Neural cell (in vitro differentiated cells): ENCODE data around the gene ZCCHC17. TPM values are rescaled to one million over a fixed set of nuclear protein-coding genes. Genes with fewer than 3 reads are reported as not detected.

ENCODE experiments used
- H2AFZ ChIP-seq: fragments of 200-600, 300-800 bp; sonication (generic), shearing (Covaris generic); 2 replicates; pipeline ENCODE4 v1.6.0; 2014; ENCODE audit warnings: low read depth, mild to moderate bottlenecking, antibody characterized with exemption, low read length, moderate library complexity
- H3F3A ChIP-seq: fragments of 200-600 bp; shearing (Covaris generic); 2 replicates; pipeline ENCODE4 v1.6.1; 2016; ENCODE audit warnings: mild to moderate bottlenecking, moderate library complexity, mixed read lengths, antibody characterized with exemption, low read length; ENCODE audit not compliant: insufficient read depth, poor library complexity, severe bottlenecking
- H3K27ac ChIP-seq: fragments of 200-600, 300-800 bp; sonication (generic), shearing (Covaris generic); 2 replicates; pipeline ENCODE4 v1.5.1; 2014; ENCODE audit warnings: mild to moderate bottlenecking, low read length, moderate library complexity
- H3K27me3 ChIP-seq: fragments of 300-800, 200-600 bp; sonication (generic), shearing (Covaris generic); 2 replicates; pipeline ENCODE4 v1.6.0; 2014; ENCODE audit warnings: mild to moderate bottlenecking, low read depth, low read length, moderate library complexity; ENCODE audit not compliant: insufficient read depth
- H3K36me3 ChIP-seq: fragments of 300-800, 200-600 bp; sonication (generic), shearing (Covaris generic); 2 replicates; pipeline ENCODE4 v1.5.1; 2014; ENCODE audit warnings: mild to moderate bottlenecking, antibody characterized with exemption, low read length, moderate library complexity; ENCODE audit not compliant: insufficient read depth
- H3K4me2 ChIP-seq: fragments of 300-800, 200-600 bp; sonication (generic), shearing (Covaris generic); 2 replicates; pipeline ENCODE4 v1.6.0; 2014; ENCODE audit warnings: mild to moderate bottlenecking, low read length
- H3K4me3 ChIP-seq: fragments of 300-800, 200-600 bp; sonication (generic), shearing (Covaris generic); 2 replicates; pipeline ENCODE4 v1.5.1; 2014; ENCODE audit warnings: mild to moderate bottlenecking, low read length, moderate library complexity
- H3K79me2 ChIP-seq: fragments of 200-600 bp; shearing (Covaris generic); replicated peaks from 2 replicates; pipeline ENCODE4 v1.6.0; 2014; ENCODE audit warnings: mild to moderate bottlenecking, low read length, moderate library complexity; ENCODE audit not compliant: insufficient read depth
- H3K9ac ChIP-seq: fragments of 300-800, 200-600 bp; sonication (generic), shearing (Covaris generic); 2 replicates; pipeline ENCODE4 v1.6.1; 2016; ENCODE audit warnings: mild to moderate bottlenecking, low read length, mixed read lengths
- H3K9me2 ChIP-seq: fragments of 200-600 bp; shearing (Covaris generic); 2 replicates; pipeline ENCODE4 v1.6.1; 2016; ENCODE audit warnings: mild to moderate bottlenecking, low read length, mixed read lengths; ENCODE audit not compliant: insufficient read depth
- H3K9me3 ChIP-seq: fragments of 200-600, 300-800 bp; sonication (generic), shearing (Covaris generic); 2 replicates; pipeline ENCODE4 v1.6.1; 2016; ENCODE audit warnings: mild to moderate bottlenecking, mixed run types, low read length, moderate library complexity, mixed read lengths
- H4K20me1 ChIP-seq: fragments of 200-600 bp; shearing (Covaris generic); 2 replicates; pipeline ENCODE4 v1.6.1; 2016; ENCODE audit warnings: mild to moderate bottlenecking, mixed run types; ENCODE audit not compliant: insufficient read depth
- EP300 ChIP-seq: fragments of 450-650 bp; conservative IDR thresholded peaks from 2 replicates; pipeline ENCODE4 v1.6.1; 2014; ENCODE audit warnings: antibody characterized with exemption, mild to moderate bottlenecking, moderate library complexity; ENCODE audit not compliant: poor library complexity, severe bottlenecking
- EZH2 ChIP-seq: fragments of 200-600, 300-800 bp; shearing (Covaris generic), sonication (generic); IDR thresholded peaks from 2 replicates; pipeline ENCODE4 v1.6.1; 2014; ENCODE audit warnings: antibody characterized with exemption, low read length, borderline replicate concordance, mild to moderate bottlenecking; ENCODE audit not compliant: insufficient read depth, poor library complexity, severe bottlenecking
- MXI1 ChIP-seq: fragments of 450-650 bp; conservative IDR thresholded peaks from 2 replicates; pipeline ENCODE4 v1.6.1; 2014; ENCODE audit warnings: antibody characterized with exemption, mild to moderate bottlenecking; ENCODE audit not compliant: poor library complexity, severe bottlenecking
- POLR2AphosphoS5 ChIP-seq: IDR thresholded peaks from 2 replicates; pipeline ENCODE4 v1.6.1; 2012
- RAD21 ChIP-seq: fragments of 450-650 bp; conservative IDR thresholded peaks from 2 replicates; pipeline ENCODE4 v1.6.1; 2014; ENCODE audit warnings: antibody characterized with exemption, mild to moderate bottlenecking, moderate library complexity
- SMC3 ChIP-seq: fragments of 450-650 bp; conservative IDR thresholded peaks from 2 replicates; pipeline ENCODE4 v1.6.1; 2014; ENCODE audit warnings: antibody characterized with exemption, mild to moderate bottlenecking, moderate library complexity; ENCODE audit not compliant: poor library complexity
- TAF1 ChIP-seq: IDR thresholded peaks from 2 replicates; pipeline ENCODE4 v1.6.1; 2012; ENCODE audit warnings: low read depth
- polyA plus RNA-seq: library from polyadenylated mRNA; depleted of rRNA; stranded (reverse); fragments of >200 nt; gene quantifications from 2 replicates; pipeline ENCODE4 v1.2.3, GENCODE V29; 2014
- TF ChIP-seq, protein P1 (sequence below): IDR thresholded peaks from 2 replicates; pipeline ENCODE4 v1.6.1; 2012; ENCODE audit warnings: borderline replicate concordance
- TF ChIP-seq, protein P2 (sequence below): fragments of 450-650 bp; IDR thresholded peaks from 2 replicates; pipeline ENCODE4 v1.5.1; 2014; ENCODE audit warnings: antibody characterized with exemption, mild to moderate bottlenecking, moderate library complexity; ENCODE audit not compliant: poor library complexity, severe bottlenecking

ZCCHC17 gene
- polyA plus RNA-seq, 1 donor from 2014 or later, result 146 TPM

DNA sequence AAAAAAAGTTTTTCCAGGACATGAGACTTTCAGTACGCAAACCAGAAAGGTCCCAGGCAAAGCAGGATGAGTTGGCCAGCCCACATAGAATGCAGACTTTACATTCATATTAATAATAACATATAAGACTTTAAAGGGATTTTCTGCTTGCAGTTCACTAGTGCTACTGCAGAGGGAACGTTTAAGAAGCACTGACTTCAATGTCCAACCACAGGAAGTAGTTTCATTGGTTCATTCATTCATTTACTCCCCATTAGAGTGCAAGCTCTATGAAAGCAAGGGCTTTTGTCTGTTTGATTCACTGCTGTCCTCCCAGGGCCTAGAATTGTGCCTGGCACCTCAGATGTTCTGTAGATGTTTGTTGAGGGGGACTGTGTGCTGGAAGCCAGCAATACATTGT is 104.4 kb downstream of the ZCCHC17 start:
- H3K4me2 ChIP-seq, result no peak overlapping the region
- no peak overlapping the region for H2AFZ ChIP-seq
- H4K20me1 ChIP-seq, result no peaks in the 10 kb centered on the region
- no peaks in the 10 kb centered on the region for H3K27me3 ChIP-seq
- H3K9me2 ChIP-seq, result no peaks in the 10 kb centered on the region
- H3F3A ChIP-seq, result no peaks in the 10 kb centered on the region
- H3K9me3 ChIP-seq, result no peaks in the 10 kb centered on the region
- H3K9ac ChIP-seq, result no peak overlapping the region
- H3K36me3 ChIP-seq, result no peaks in the 10 kb centered on the region
- H3K79me2 ChIP-seq, result no peaks in the 10 kb centered on the region
- no peak for TF ChIP-seq MXI1
- TF ChIP-seq POLR2AphosphoS5, result no peak
- TF ChIP-seq SMC3, result no peak
- TF ChIP-seq, protein P1, sequence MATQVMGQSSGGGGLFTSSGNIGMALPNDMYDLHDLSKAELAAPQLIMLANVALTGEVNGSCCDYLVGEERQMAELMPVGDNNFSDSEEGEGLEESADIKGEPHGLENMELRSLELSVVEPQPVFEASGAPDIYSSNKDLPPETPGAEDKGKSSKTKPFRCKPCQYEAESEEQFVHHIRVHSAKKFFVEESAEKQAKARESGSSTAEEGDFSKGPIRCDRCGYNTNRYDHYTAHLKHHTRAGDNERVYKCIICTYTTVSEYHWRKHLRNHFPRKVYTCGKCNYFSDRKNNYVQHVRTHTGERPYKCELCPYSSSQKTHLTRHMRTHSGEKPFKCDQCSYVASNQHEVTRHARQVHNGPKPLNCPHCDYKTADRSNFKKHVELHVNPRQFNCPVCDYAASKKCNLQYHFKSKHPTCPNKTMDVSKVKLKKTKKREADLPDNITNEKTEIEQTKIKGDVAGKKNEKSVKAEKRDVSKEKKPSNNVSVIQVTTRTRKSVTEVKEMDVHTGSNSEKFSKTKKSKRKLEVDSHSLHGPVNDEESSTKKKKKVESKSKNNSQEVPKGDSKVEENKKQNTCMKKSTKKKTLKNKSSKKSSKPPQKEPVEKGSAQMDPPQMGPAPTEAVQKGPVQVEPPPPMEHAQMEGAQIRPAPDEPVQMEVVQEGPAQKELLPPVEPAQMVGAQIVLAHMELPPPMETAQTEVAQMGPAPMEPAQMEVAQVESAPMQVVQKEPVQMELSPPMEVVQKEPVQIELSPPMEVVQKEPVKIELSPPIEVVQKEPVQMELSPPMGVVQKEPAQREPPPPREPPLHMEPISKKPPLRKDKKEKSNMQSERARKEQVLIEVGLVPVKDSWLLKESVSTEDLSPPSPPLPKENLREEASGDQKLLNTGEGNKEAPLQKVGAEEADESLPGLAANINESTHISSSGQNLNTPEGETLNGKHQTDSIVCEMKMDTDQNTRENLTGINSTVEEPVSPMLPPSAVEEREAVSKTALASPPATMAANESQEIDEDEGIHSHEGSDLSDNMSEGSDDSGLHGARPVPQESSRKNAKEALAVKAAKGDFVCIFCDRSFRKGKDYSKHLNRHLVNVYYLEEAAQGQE, result no peak
- no peak for TF ChIP-seq RAD21
- no peak for TF ChIP-seq TAF1
- TF ChIP-seq, protein P2, sequence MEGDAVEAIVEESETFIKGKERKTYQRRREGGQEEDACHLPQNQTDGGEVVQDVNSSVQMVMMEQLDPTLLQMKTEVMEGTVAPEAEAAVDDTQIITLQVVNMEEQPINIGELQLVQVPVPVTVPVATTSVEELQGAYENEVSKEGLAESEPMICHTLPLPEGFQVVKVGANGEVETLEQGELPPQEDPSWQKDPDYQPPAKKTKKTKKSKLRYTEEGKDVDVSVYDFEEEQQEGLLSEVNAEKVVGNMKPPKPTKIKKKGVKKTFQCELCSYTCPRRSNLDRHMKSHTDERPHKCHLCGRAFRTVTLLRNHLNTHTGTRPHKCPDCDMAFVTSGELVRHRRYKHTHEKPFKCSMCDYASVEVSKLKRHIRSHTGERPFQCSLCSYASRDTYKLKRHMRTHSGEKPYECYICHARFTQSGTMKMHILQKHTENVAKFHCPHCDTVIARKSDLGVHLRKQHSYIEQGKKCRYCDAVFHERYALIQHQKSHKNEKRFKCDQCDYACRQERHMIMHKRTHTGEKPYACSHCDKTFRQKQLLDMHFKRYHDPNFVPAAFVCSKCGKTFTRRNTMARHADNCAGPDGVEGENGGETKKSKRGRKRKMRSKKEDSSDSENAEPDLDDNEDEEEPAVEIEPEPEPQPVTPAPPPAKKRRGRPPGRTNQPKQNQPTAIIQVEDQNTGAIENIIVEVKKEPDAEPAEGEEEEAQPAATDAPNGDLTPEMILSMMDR, result no peak
- no peak for TF ChIP-seq EP300
- no peak for TF ChIP-seq EZH2
- no peak overlapping the region for H3K4me3 ChIP-seq
- no peak overlapping the region for H3K27ac ChIP-seq

DNA sequence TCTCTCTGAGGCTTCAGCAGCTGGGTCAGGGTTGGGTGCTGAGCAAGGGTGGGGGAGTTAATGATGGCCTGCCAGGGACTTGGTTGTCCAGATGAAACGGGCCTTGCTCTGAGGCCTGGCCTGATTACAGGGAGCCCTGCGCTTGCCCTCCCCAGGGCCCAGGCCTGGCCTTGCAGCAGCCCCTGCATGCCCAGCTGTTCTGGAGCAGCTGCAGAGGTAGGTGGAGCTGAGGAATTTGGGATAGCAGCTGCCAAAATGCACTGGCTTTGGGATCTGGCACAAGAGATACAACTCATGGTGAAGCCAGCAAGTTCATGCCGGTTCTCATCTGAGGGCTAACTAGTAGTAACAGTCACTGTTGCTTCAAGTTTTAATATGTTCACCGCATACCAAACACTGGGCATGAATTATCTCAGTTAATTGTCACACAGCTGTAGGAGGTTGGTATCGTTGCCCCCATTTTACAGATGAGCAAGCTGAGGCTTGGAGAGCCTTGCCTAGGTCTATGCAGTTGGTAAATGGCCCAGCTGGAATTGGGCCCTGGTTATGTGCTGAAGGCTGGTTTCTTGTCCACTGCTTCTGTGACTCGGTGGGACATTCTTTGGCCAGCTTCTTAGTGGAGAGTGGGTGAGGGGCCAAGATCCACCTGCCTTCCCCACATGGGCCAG is 108.9 kb downstream of the ZCCHC17 start:
- Histone ChIP-seq H2AFZ (no peak overlapping the region), H3K4me2 (no peak overlapping the region), H3K27ac (no peak overlapping the region)

More for the DNA sequence above, 108.9 kb downstream of the ZCCHC17 start:
- no peaks in the 10 kb centered on the region for H3K79me2 ChIP-seq
- H4K20me1 ChIP-seq, result no peaks in the 10 kb centered on the region
- no peak overlapping the region for H3K9ac ChIP-seq
- H3K36me3 ChIP-seq, result no peaks in the 10 kb centered on the region
- H3K4me3 ChIP-seq, result no peak overlapping the region
- H3K9me2 ChIP-seq, result no peaks in the 10 kb centered on the region
- no peaks in the 10 kb centered on the region for H3K9me3 ChIP-seq
- H3F3A ChIP-seq, result no peaks in the 10 kb centered on the region
- TF ChIP-seq SMC3, result no peak
- TF ChIP-seq, protein P2, result no peak
- TF ChIP-seq EZH2, result no peak
- TF ChIP-seq TAF1, result no peak
- TF ChIP-seq MXI1, result no peak
- TF ChIP-seq, protein P1, result no peak
- no peak for TF ChIP-seq RAD21
- TF ChIP-seq POLR2AphosphoS5, result no peak
- TF ChIP-seq EP300, result no peak
- no peaks in the 10 kb centered on the region for H3K27me3 ChIP-seq
